NCI-H345 treated with DMSO at 0.1 percent for 48 hours (cell line): Measurements from ENCODE around the gene NTSR1.

ENCODE experiments used
- DNase-seq: peaks from one replicate; lab custom pipeline; 2025; ENCODE audit not compliant: unreplicated experiment; lab: John Stamatoyannopoulos, UW

NTSR1 gene

DNA sequence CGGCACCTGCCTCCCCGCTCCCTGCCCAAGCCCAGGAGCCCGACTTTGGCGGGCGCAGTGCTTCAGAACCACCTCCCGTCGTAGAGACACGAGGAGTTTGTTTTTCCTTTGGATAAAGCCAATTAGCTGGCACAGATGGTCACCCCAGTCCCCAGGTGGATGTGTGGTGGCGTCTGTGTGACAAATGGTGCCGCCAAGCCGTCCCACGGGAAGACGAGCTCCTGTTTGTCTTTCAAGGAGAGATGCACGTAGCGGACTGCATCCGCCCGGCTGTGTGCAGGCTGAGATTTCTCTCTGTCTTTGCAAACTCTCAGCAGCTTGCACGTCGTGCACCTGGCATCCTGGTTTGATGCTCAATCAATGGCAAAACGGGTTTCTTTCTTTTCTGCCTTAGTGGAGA is 71.6 kb downstream of the NTSR1 start:
- DNase-seq: no peak

DNA sequence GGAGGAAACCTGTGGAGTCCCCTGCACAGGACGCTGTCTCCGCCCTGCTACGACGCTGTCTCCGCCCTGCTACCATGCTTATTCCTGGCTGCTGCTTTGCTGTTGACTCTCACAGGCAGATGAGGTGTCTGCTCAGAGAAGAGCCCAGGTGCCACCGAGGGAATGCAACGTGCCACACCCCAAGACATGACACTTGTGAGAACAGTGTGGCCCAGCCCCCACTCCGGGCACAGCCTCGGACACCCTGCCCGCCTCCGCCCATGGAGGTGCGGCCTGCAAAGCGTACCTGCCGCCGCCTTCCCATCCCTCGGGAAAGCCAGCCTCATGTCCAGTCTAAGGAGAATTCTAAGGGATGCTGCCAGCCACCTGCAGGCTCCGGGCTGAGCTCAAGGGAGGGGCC is 72.1 kb downstream of the NTSR1 start:
- DNase-seq: no peak

DNA sequence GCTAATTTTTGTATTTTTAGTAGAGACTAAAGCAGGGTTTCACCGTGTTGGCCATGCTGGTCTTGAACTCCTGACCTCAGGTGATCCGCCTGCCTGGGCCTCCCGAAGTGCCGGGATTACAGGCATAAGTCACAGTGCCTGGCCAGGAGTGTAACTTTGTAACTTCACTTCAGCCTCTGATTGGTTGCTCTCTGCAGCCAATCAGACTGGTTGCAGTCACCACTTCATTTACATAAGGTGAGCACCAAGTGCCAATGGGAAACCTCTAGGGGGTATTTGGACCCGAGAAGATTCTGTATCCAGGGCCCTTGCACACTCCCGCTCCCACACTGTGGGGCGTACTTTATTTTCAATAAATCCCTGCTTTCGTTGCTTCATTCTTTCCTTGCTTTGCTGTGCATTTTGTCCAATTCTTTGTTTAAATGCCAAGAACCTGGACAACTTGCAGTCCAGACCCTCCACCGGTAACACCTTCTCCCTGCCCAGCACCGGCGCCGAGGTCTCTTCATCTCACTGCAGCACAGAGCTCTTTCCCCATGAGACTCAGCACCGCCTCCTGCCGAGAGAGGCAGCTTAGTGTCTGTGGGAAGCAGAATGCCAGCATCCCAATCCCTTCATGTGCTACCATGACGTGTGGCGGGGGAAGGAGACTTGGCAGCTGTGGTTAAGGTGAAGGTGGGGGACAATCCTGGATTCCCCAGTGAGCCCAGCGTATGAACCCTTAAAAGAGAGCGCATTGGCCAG is 73.7 kb downstream of the NTSR1 start:
- no peak for DNase-seq

DNA sequence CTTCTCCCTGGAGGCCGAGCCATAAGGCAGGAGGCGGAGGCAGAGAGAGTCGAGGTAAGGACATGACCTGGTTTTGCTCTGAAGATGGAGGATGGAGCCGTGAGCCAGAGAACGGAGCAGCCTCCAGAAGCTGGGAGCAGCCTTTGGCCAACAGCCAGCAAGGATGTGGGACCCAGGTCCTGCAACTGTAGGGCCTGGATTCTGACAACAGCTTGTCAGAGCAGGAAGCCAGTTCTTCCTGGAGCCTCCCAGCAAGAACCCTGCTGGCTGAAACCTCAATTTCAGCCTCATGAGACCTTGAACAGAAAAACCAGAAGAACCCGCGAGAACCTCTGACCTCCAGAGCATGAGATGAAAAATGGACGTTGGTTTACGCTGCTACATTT is 74.2 kb downstream of the NTSR1 start:
- DNase-seq: no peak

DNA sequence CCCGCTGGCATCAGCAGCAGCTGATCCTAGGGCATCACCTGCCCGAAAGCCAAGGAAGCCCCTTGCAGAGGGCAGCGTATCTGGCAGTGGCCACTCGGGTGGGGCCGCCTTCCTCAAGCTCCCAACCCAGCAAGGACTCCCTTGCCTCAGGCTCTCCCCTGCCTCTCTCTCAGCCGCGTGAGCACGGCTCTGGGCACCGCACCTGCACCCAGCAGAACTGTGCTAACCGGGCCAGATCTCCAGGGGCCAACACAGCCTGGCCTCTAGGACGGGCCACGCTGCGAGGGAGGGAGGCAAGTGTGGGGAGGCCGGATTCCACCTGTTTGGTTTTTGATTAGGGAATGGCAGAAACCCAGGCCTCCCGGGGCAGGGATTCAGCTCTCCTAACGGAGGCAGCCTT is 75.9 kb downstream of the NTSR1 start:
- DNase-seq: no peak

DNA sequence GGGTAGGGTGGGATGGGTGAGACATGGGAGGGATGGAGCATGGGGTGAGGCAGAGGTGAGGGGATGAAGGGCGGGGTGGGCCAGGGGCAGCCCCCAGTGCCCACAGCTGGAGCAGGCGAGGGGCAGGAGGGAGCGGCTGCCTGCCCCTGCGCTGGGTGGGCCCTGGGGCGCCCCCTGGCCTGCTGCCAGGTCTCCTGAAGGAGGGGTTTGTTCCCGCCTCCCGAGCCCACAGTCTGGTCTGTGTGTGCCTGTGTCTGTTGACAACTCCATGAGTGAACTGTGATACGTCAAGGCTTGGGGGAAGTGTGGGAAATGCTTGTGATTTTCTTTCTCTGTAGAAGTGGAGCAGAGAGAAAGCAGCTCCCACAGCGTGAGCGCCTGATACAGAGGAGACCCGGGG is 76.8 kb downstream of the NTSR1 start:
- DNase-seq: no peak

DNA sequence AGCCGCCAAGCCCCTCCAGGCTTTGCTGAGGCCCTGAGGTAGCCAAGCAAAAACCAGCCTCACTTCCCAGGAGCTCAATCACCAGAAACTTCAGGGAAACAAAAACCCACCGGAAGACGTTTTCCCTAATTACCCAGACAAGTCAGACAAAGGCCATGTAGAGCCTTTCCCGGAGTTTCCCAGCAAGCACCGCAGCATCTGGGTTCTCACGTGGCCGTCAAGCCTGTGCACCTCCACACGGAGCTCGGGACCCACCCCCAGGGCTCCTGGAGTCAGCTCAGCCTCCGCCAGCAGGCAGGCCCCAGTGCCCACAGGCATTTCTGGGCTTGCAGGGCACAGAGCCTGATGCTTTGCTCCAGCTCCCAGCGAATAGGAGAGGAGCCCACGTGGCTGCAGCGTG is 77.5 kb downstream of the NTSR1 start:
- DNase-seq: no peak

DNA sequence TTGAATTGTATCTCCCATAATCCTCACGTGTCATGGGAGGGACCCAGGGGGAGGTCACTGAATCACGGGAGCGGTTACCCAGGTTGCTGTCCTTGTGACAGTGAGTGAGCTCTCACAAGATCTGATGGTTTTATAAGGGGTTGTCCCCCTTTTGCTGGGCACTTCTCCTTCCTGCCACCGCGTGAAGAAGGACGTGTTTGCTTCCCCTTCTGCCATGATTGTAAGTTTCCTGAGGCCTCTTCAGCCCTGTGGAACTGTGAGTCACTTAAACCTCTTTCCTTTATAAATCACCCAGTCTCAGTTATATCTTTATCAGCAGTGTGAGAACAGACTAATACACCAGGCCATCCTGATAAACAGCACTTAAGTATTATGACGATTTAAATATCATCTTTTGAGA is 78.7 kb downstream of the NTSR1 start:
- no peak for DNase-seq

DNA sequence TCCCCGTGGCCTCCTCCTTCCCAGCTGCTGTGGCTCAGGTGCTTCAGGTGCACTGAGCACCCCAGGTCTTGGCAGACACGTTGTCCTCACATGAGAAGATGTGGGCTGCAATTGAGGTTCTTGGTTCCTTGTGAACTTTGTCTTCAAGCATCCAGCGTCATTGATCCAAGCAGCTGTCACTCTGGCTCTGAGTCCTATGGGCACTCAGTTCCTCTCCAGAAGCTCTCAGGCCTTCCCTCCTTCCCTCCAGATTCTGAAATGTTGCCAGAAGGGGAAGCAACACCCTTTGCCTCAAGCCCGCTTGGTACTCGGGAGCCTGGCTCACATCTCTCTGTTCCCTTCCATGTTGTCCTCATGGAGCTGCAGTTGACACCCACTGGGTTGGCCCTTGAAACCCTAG is 79.2 kb downstream of the NTSR1 start:
- no peak for DNase-seq

DNA sequence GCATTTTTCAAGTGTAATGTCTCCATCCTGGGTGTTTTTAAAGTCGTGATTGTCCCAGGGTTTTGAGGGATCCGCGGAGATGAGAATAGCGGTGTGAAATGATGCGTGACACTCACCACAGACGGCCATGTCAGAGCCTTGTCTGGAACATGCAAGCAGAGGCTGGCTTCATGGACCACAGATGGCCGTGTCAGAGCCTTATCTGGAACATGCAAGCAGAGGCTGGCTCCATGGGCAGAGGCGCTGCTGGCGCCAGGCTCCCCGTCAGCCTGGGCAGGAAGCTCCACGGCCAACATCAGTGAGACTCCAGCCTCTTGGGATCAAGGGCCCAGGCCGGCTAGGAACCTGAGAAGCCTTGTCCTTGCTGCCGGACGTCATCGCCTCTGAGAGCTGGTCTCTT is 80.0 kb downstream of the NTSR1 start:
- no peak for DNase-seq

DNA sequence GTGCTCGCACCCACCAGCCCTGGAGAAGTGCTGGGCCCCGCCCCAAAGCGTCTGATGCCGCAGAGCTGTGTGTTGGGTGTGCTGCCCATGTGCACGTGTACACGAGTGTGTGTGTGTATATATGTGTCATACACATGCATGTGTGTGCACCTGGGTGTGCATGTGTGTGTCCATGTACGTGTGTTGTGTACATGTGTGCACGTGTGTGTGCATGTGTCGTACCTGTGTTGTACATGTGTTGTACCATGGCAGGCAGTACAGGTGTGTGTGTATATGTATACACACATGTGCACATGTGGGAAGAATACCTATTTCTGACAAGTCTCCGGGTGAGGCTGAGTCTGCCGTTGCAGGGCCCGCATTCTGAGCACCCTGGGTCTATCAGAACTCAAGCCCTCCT is 81.4 kb downstream of the NTSR1 start:
- no peak for DNase-seq

DNA sequence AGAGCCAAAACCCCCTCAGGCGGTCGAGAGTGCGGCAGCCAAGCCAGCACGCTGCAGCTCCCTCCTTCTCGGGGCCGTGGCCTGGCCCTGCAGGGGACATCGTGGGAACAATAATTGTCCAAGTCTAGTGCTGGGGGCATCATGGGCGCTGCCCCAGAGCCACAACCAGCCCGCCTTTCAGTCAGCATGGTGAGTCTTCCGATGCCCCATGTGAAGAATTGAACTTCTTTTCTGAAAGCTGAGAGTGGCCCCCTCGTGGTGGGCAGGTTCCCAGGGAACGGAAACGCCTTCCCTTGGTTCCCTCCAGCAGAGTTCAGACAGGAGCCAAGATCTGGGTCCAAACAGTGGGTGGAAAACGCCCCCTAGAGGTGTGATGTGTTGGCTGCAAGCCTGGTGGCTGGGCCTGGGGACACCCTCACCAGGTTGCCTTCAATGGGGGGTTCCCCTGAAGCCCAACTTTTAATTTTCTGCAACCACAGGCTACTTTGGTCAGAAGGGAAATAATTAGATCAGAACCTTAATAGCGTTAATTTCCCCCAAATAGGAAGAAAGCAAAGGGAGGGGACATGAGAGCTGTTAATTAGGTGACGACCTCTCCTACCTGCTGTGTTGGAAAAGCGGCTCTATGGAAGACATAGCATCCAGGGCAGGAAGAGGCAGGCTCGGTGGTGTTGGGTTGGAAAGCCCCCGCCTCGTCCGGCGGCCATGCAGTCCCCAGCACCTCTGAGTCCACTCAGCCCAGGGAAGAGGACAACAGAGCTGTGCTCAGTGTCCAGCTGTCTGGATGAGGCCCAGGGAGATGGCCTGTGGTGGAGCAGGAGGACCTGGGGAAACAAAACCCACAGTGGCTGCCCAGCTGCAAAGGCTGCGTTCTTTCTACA is 82.9 kb downstream of the NTSR1 start:
- DNase-seq: peak; percentile 91

DNA sequence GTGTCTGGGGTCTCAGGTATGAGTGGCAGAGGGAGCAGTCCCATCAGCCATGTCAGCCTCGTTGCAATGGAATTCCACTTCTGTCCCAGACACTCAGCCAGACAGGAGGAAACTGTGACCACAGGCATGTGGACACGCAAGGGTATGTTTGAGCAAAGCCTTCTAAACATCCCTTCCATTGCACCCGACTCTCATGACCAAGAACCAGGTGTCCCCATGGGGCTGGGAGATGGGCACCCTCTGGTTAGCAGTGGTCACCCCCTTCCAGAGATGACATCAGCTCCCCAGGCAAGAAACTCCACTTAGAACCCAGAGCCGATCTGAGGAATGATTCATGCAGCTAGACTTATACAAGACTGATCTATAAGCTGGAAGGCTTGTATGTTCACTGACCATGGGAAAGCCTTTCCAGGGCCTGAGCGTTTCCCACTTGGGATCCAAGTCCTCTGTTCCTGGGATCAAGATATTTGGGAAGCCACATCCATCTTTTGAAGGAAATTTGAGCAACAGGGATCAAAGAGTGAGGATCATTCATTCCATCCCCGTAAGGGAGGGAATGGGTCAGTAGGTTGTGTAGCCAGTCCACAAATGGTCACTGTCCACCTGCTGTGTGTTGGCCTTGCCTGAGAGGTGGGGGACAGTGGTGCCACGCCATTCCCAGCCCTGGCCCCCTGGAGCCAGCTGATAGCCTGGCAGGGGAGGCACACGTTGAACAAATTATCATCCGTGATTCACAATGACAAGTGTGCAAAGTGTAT is 83.7 kb downstream of the NTSR1 start:
- DNase-seq: no peak

DNA sequence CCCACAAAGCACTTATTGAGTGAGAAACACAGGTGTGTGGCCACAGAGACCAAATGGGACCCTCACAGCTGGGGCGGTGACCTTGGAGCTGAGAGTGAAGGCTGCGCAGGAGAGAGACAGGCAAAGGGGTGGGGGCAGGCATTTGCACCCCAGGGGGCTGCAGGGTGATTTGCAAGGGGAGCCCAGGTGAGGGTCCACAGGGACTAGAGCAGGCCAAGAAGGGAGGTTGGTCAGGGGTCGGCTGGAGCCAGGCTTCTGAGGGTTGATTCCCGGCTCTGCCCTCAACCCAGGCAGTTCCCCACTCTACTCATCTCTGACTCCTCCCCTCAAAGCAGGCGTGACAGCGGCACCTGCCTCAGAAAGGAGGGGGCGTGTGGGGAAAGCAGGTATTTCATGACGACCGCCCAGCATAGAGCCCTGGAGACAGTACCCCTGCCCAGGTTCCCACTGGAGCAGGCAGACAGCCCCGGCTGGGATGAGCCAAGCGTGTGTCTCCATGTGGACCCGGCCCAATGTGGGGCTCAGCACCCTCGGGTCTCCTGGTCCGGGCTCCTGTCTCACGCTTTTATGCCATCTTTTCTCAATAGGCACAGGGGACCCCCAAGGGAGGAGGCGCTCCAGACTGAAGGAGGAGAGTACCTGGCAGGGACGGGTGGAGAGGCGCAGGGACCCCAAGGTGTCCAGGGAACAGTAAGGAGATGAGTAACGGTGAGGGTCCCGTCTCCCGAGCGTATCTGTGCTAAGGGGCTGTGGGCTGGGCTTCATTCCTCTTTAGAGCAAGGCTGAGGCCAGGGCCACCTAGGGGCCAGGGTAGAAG is 84.5 kb downstream of the NTSR1 start:
- DNase-seq: peak; percentile 95

DNA sequence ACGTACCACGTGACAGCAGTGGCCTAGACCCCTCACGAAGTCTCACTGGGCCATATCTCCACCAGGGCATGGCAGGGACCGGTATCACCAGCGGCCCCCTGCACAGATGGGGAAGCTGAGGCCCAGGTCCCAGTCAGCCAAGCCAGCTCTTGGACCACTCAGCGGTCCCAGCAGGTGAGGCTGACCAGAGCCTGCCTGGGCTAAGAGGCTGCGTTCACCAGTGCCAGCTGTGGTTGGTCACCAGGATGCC is 85.0 kb downstream of the NTSR1 start:
- no peak for DNase-seq

DNA sequence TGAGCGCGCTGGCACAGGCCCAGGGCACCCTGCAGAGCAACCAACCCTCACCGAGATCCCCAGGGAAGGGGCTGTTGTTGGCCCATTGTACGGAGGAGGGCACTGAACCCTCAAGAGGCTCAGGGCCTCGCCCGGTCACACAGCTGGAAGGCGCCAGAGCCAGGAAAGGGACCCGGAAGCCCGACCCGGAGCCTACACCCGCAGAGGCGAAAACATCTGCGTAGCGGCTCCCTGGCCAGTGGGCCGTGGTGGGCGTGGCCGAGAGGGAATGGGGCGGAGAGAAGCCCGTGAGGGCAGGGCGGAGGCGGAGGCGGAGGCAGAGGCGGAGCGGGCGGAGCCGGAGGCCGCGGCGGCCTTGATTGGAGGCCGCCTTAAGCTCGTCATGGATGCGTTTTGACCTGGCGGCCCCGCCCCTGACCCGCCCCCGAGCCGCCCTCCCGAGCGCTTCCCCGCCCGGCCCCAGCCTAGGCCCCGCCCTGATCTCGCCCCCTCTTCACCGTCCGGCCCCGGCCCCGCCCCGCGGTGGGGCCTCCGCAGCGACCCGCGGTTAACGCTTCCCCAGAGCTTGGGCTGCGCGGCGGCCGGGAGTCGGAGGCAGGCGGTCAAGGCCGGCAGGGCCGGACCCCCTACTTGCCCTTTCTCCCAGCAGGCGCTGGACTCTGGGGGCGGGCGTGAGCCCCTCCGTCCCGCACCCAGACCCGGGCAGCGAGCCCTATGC is 85.5 kb downstream of the NTSR1 start:
- peak; percentile 97 for DNase-seq

DNA sequence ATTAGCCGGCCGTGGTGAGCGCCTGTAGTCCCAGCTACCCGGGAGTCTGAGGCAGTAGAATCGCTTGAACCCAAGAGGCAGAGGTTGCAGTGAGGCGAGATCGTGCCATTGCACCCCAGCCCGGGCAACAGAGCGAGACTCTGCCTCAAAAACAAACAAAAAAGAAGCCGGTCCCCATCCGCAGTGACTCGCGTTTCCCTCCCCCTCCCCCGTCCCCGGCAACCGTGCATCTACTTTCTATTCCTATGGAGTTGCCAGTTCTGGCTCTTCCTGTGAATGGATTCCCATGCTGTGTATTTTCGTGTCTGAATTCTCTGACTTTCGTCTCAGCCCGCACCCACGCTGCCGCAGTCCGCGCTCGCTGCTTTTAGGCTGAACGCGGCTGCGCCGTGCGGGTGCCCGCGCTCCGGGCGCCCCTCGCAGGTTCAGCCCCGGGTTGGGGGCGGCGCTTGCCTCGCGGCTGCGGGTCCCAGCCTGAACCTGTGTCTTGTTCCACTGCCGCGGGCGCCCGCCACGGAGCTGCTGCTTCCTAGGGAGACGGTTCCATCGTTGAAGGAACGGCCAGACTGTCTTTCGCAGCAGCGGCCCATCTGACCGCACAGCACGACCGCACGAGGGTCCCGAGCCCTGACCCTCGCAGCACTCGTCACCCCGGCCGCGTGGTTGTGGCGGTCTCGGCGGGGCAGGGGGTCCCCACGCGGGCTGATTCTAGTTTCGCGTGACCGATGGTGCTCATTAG is 86.6 kb downstream of the NTSR1 start:
- peak; percentile 56 for DNase-seq

DNA sequence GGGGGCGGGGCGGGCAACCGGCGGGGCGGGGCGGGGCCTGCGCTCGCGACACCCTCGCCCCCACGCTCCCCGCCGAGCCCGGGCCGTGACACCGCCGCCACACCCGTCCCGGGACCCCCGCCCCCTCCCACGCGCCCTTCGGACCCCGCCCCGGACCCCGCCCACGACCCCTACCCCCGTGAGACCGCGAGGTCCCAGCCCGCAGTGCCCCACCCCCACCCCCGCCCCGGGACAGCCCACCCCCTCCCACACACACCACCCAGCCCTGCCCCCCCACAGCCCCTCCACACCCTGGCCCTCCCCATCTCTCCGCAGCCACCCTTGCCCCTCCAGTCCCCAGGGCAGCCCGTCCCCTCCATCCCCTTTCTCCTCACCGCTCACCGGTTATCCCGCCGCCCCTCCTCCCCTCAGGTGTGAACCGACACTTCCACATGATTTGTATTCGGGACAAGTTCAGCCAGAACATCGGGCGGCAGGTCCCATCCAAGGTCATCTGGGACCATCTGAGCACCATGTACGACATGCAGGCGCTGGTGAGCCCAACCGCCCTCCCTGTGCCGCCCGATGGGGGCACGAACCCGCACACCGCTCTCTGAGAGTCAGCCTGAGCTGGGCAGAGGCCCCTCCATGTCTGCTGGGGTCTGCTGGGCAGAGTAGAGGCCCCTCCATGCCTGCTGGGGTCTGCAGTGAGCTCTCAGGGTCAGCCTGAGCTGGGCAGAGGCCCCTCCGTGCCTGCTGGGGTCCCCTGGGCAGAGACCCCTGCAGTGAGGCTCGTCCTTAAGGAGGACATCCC is 88.3 kb downstream of the NTSR1 start:
- DNase-seq: no peak
